Glutamatergic neuron (in vitro differentiated cells): ENCODE results near the gene PYGO2. TPM values are rescaled to one million over a fixed set of nuclear protein-coding genes. Genes with fewer than 3 reads are reported as not detected.

Experiments
- DNase-seq: peaks from one replicate; pipeline ENCODE4 v3.0.0; 2022
- H3K27ac Mint-ChIP-seq: one replicate; pipeline ENCODE4 v1.8.0; 2020; ENCODE audit warnings: mild to moderate bottlenecking, mixed read lengths, inconsistent platforms; ENCODE audit not compliant: unreplicated experiment
- H3K27me3 Mint-ChIP-seq: one replicate; pipeline ENCODE4 v1.8.0; 2020; ENCODE audit warnings: mild to moderate bottlenecking, moderate library complexity, mixed read lengths, inconsistent platforms; ENCODE audit not compliant: unreplicated experiment
- H3K36me3 Mint-ChIP-seq: one replicate; pipeline ENCODE4 v1.8.0; 2020; ENCODE audit warnings: mild to moderate bottlenecking, mixed read lengths, inconsistent platforms; ENCODE audit not compliant: unreplicated experiment
- H3K4me1 Mint-ChIP-seq: one replicate; pipeline ENCODE4 v1.8.0; 2020; ENCODE audit warnings: mild to moderate bottlenecking, low read depth, mixed read lengths, inconsistent platforms; ENCODE audit not compliant: unreplicated experiment
- H3K4me3 Mint-ChIP-seq: one replicate; pipeline ENCODE4 v1.8.0; 2020; ENCODE audit warnings: mild to moderate bottlenecking, mixed read lengths, inconsistent platforms; ENCODE audit not compliant: unreplicated experiment
- H3K9me3 Mint-ChIP-seq: one replicate; pipeline ENCODE4 v1.8.0; 2020; ENCODE audit warnings: mild to moderate bottlenecking, moderate library complexity, mixed read lengths, inconsistent platforms; ENCODE audit not compliant: unreplicated experiment
- CTCF ChIP-seq: fragments of 200-600 bp; sonication (generic); IDR thresholded peaks from one replicate; pipeline ENCODE4 v1.5.0; 2021; ENCODE audit not compliant: partially characterized antibody, unreplicated experiment
- total RNA-seq: library from RNA; stranded (reverse); fragmentation: NEBNext Ultra II Directional; extraction: Animal tissue kit (Norgen Biotek cat#: 25700); gene quantifications from one replicate; pipeline ENCODE4 v1.2.1, GENCODE V29; 2021; ENCODE audit not compliant: unreplicated experiment

PYGO2 gene
- total RNA-seq, 1 donor from 2014 or later, result 32.7 TPM

GRCh38 chr1:154962156-154962749 lies 671 bp upstream of the PYGO2 start:
- no peak for TF ChIP-seq CTCF

GRCh38 chr1:154960446-154961136 lies 991 bp downstream of the PYGO2 start:
- Mint-ChIP-seq H3K4me1 (peaks cover 25% of the 10 kb centered on the region), H3K9me3 (peaks cover 10% of the 10 kb centered on the region), H3K27ac (peak overlapping the region; percentile 92), H3K4me3 (peak overlapping the region; percentile 95), H3K36me3 (no peaks in the 10 kb centered on the region), H3K27me3 (peaks cover 2% of the 10 kb centered on the region)
- TF ChIP-seq CTCF, result no peak
- no peak for DNase-seq

More at GRCh38 chr1:154962156-154962749, 671 bp upstream of the PYGO2 start:
- H3K9me3 Mint-ChIP-seq, result peaks cover 6% of the 10 kb centered on the region
- H3K27me3 Mint-ChIP-seq, result no peaks in the 10 kb centered on the region
- H3K27ac Mint-ChIP-seq, result peak overlapping the region; percentile 91
- peaks cover 10% of the 10 kb centered on the region for H3K4me1 Mint-ChIP-seq
- DNase-seq, result no peak
- H3K4me3 Mint-ChIP-seq, result peak overlapping the region; percentile 91
- no peaks in the 10 kb centered on the region for H3K36me3 Mint-ChIP-seq

GRCh38 chr1:154959426-154959780 lies 2.2 kb downstream of the PYGO2 start:
- H3K36me3 Mint-ChIP-seq, result no peaks in the 10 kb centered on the region
- no peak for DNase-seq
- TF ChIP-seq CTCF, result no peak
- no peak overlapping the region for H3K4me3 Mint-ChIP-seq
- peaks cover 2% of the 10 kb centered on the region for H3K27me3 Mint-ChIP-seq
- no peak overlapping the region for H3K27ac Mint-ChIP-seq
- H3K9me3 Mint-ChIP-seq, result peaks cover 8% of the 10 kb centered on the region
- H3K4me1 Mint-ChIP-seq, result peaks cover 37% of the 10 kb centered on the region

- Mint-ChIP-seq H3K27ac (no peak overlapping the region), H3K36me3 (no peaks in the 10 kb centered on the region), H3K27me3 (peaks cover 3% of the 10 kb centered on the region), H3K9me3 (peaks cover 8% of the 10 kb centered on the region), H3K4me1 (peaks cover 41% of the 10 kb centered on the region), H3K4me3 (no peak overlapping the region)
- no peak for DNase-seq
- TF ChIP-seq CTCF, result no peak
Observed at GRCh38 chr1:154958681-154959425, 2.7 kb downstream of the PYGO2 start.
